ENCODE data around the gene IKZF1.
A peak's percentile ranks its signal among the peaks of the same experiment; 100 is the strongest.

- TF ChIP-seq, protein P1, sequence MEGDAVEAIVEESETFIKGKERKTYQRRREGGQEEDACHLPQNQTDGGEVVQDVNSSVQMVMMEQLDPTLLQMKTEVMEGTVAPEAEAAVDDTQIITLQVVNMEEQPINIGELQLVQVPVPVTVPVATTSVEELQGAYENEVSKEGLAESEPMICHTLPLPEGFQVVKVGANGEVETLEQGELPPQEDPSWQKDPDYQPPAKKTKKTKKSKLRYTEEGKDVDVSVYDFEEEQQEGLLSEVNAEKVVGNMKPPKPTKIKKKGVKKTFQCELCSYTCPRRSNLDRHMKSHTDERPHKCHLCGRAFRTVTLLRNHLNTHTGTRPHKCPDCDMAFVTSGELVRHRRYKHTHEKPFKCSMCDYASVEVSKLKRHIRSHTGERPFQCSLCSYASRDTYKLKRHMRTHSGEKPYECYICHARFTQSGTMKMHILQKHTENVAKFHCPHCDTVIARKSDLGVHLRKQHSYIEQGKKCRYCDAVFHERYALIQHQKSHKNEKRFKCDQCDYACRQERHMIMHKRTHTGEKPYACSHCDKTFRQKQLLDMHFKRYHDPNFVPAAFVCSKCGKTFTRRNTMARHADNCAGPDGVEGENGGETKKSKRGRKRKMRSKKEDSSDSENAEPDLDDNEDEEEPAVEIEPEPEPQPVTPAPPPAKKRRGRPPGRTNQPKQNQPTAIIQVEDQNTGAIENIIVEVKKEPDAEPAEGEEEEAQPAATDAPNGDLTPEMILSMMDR (IDR thresholded peaks at IDR 0.05): peak; percentile 63 to 81 (median 72)
- no peak for TF ChIP-seq POLR2A (IDR thresholded peaks at IDR 0.05)
Measured at GRCh38 chr7:50418086-50418515, 113.6 kb downstream of the IKZF1 start.

Measured in adrenal gland (tissue), 5 donors.